ENCODE data around the gene ELFN1.
"Not testable (repeated sequence)": the region's sequence is repeated elsewhere in the genome, so short reads cannot be mapped to it uniquely, and the experiment has no call there.

The ELFN1 gene

DNA sequence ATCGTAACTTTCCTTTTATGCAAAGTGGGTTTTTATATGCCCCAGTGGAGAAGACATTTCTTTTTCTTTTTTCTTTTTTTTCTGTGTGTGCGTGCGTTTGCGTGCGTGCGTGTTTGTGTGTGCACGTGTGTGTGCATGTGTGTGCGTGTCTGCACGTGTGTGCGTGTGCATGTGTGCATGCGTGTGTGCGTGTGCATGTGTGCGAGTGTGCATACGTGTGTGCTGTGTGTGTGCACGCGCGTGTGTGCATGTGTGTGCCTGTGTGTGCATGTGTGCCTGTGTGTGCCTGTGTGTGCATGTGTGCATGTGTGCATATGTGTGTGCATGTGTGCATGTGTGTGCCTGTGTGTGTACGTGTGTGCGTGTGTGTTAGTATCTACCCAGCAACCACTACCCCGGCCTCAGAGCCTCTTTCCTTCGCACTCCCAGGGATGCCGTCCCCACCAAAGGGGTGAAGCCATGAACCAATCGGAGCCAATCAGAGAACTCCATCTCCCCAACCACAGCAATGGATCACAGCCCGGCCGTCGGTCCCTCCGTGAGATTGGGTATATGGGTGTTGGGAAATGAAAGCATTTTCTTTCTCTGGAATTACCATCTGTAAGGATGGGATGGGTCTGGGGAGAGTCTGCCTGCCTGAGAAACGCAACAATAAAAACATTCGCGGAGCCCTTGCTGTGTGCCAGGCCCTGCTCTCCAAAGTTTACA lies 92.3 kb downstream of the ELFN1 start:
- no peak for DNase-seq

DNA sequence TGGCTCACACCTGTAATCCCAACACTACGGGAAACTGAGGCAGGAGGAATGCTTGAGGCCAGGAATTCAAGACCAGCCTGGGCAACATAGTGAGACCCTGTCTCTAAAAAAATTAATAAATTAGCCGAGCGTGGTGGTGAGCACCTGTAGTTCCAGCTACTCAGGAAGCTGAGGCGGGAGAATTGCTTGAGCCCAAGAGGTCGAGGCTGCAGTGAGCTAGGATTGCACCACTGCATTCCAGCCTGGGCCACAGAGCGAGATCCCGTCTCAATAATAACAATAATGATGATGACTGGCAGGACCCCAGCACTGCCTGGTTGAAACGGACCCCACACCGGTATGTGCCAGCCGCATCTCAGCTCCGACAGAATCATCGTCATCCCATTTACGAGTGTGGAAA lies 93.0 kb downstream of the ELFN1 start:
- no peak for DNase-seq

DNA sequence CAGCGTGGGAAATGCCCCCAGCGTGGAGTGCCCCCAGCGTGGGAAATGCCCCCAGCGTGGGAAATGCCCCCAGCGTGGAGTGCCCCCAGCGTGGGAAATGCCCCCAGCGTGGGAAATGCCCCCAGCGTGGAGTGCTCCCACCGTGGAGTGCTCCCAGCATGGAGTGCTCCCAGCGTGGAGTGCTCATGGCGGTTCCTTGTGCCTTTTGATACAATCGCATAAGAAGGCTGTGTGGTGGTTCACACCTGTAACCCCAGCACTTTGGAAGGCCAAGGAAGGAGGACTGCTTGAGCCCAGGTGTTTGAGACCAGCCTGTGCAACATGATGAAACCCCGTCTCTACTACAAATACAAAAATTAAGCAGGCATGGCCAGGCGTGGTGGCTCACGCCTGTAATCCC lies 93.8 kb downstream of the ELFN1 start:
- not testable (repeated sequence) for DNase-seq

DNA sequence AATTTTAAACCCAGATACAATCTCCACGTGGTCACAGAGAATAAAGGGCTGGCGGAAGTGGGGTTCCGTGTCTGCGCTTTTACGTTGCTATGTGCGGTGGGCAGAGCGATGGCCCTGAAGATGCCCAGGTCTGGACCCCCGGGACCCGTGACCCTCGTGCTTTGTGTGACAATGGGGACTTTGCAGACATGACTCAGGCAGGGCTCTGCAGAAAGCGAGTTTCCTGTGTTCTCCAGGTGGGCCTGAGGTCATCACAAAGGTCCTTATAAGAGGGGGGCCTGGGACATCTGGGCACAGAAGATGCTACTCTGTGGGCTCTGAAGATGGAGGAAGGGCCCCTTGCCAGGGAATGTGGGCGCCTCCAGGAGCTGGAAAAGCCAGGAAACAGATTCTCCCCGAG lies 95.3 kb downstream of the ELFN1 start:
- DNase-seq, result no peak

DNA sequence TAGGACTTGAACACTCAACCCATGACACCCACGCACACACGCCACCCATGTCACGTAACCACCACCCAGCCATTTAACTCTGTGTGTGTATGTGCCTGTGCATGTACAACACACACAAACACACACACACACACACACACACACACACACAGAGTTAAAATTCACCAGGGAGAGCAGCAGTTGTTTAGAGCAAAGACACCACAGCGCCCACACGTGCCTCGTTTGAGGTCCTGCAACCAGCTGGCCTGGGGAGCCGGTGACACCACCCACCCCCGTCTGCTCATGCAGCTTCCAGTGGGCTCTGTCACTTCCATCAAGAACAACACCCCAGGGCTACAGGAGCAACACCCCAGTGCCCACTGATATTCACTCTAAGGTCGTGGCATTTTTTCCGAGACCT lies 97.4 kb downstream of the ELFN1 start:
- DNase-seq, result no peak

DNA sequence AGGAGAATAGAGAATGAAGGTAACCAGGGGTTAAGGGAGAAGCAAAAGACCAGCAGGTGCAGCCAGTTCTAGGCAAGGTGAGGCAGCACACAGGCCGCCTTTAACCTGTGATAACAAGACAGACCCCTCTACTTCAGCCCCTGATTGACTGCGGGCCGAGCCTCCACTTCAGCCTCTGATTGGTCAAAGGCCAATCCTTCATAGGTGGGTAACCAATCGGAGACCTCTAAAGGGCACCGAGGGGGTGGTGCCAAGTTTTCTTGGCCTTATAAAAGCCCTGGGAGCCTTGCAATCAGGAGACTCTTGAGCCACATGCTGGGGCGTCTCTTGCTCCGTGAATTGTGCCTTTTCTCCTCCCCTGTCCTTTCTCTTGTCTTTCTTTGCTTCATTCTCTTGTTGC lies 98.8 kb downstream of the ELFN1 start:
- no peak for DNase-seq

DNA sequence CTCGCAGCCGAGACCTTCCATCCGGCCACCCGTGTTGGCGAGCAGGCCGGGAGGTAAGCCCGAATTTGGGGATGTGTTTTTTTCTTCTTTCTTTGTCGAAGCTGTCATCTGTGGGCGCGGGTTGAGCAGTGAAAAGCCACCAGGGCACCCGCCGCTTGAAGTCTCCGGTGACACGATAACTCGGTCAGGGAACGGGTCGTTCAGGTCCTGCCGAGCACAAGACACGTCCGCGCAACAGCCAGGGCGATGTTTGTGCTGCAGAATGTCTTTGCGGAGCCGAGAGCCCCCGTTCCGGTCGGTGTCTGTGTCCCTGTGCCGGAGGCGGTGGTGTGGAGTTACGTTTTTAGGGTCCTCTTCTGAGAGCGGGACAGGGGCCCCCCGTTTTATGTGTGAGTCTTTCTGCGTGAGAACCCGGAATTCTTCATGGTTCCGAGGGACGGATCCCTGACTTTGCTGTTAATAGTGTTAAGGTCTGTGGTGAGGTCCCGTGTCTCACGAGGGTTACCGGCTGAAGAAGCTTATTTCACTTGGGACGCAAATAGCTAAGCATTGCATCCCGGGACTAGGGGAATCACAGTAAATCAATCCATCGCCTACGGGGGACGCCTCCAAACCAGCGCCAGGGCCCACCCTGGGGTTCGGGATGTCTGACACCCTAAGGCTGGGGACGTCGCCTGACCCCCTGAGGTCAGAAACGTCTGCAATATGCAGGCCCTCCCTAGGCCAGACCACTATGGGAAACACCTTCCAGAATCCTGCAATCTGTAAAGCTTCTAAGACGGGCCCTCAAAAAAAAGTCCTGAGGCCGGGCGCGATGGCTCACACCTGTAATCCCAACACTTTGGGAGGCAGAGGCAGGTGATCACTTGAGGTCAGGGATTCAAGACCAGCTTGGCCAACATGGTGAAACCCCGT lies 99.5 kb downstream of the ELFN1 start:
- no peak for DNase-seq

DNA sequence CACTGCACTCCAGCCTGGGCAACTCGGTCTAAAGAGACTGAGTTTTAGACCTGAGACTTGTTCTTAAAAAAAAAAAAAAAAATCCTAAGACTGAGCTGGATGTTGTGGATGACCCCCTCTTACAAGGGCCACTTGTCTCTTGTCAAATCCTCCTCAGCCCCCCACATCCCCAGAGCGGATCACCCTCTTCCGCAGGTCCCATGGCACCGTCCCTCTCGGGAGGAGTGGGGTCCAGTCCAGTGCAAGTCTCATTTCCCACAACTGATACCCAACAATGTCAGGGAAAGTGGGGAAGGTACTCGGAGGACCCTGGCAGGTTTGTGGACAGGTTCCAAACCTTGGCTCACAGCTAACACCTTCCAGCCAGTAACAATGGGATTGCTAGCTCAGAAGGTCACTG lies 100.3 kb downstream of the ELFN1 start:
- DNase-seq, result no peak

DNA sequence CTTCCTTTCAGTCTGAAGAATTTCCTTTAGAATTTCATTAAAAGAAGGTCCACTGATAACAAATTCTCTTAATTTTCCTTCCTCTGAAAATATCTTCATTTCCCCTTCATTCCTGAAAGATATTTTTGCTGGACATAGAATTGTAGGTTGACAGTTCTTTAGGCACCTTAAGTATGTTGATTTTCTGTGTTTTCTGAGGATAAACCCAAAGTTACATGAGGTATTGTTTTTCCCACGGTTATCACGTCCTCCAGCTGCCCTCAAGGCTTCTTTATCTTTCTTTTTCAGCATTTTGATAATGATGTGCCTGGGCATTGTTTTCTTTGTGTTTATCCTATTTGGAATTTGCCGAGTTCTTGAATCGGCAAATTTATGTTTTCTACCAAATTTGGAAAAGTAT lies 105.3 kb downstream of the ELFN1 start:
- no peak for DNase-seq

DNA sequence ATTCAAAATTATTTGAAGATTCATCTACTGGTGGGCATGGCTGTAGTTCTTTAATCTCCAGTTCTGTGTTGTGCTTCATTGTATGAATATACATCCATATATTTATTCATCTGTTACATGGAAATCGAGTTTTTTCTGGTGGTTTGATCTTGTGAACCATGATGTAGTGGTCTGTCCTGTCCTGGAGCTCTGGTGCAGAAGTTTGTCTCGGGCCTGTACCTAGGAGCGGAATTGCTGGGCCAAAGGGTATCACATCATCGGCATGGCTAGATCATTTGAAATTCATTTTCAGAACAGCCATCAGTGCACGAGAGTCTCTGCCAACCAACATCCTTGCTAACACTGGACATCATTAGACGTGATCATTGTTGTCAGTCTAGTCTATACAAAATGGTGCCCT lies 107.0 kb downstream of the ELFN1 start:
- DNase-seq, result no peak

DNA sequence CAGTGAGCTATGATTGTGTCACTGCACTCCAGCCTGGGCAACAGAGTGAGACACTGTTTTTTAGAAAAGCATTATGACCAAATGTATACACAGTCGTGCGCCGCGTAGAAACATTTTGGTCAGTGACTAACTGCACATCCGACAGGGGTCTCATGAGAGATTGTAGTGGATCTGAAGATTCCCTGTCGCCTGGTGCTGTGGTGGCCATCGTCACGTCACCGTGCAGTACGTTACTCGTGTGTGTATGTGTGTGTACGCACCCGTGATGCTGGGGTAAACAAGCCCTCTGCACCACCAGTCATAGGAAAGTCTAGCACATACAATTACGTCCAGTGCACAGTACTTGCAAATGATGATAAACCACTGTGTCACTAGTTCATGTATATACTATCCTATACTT lies 109.4 kb downstream of the ELFN1 start:
- no peak for DNase-seq

DNA sequence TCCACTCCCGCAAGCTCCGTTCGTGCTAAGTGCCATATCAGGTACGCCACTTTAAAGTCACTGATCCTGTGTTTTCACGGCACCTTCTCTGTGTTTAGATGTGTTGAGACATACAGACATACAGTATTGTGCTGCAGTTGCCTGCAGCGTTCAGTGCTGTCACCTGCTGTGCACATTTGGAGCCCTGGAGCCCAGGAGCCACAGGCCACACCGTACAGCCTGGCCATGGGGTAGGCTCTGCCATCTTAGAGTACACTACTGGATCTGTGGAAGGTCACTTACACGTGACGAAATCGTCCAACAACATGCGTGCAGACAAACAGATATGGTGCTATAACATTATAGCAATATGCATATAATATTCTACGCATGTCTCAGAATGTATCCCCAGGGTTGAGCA lies 111.3 kb downstream of the ELFN1 start:
- DNase-seq, result no peak

DNA sequence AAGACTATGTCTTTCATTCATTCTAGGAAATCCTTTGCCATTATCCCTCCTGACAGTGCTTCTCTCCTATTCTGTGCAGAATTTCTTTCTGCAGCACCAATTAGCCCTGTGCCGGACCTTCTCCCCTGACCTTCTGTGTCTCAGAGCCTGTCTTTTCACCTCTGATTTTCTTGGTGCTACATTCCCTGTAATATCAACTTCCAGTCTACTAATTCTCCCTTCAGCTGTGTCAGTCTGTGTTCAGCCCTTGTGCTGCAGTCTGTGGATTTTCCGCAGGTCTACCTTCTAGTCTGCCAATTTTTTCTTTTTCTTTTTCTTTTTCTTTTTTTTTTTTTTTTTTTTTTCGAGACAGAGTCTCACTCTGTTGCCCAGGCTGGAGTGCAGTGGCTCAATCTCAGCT lies 115.8 kb downstream of the ELFN1 start:
- no peak for DNase-seq

DNA sequence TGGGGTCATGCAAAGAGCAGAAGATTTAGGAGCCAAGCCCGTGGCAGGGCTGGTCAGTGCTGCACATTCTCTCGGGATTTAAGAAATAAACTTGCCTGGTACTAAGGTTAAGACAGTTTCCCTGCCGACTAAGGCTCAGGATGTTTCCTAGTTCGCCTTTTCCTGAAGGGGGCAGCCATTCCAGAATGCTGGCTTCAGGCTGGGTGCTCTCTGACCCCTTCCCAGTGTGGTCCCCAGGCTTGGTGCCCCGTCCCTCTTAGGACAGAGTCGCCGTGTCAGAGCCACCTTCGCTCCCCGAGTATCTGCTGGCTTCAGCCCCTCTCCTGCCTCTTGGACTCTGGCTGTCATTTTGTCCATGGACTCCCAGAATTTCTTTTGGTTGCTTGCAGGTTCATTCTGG lies 117.2 kb downstream of the ELFN1 start:
- DNase-seq, result no peak

DNA sequence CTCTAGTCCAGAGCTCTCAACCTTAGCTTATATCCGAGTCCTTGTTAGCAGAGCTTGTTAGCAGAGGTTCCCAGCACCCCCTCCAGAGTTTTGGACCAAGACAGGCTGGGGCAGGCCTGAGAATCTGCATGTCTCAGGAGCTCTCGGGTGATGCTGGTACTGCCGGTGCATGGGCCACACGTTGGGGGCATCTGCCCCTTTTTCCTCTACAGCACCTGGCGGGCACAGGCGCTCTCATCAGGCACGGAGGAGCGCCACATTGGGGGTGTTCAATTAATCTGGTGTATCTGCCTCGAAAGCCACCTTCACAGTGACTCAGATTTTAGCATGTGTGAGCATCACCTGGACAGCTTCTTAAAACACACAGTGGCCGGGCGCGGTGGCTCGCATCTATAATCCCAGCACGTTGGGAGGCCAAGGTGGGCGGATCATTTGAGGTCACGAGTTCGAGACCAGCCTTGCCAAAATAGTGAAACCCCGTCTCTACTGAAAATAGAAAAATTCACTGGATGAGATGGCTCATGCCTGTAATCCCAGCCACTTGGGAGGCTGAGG lies 117.7 kb downstream of the ELFN1 start:
- DNase-seq, result no peak

DNA sequence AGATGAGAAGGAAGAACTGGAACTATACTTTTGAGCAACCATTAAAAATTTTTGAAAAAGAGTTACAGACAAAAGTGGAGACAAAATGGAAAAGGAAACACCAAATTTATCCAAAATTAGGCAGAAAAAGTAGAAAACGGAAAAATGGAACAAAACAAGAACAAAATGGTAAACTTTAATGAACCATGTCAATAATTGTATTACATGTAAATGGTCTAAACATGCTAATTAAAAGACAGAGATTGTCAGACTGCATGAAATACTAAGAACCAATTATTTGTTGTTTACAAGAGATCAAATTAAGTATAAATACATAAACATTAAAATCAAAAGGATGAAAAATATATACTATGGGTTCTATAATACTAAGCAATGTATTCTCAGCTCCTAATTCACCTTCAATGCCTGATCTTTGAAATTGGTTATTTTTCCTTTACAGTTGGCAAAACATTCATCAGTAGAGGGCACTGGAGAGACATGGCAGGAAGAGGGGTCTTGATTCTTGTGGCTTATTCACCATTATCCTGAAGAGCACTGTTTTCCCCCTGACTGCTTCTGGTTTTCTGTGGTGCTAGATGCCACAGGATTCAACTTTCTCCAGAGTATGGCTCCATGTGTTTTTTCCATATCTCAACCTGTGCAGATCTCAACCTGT lies 124.9 kb downstream of the ELFN1 start:
- DNase-seq, result no peak

All from DMS79 (cell line).